Sigmoid colon (tissue), 7 donors: ENCODE results near the gene APOC3. TPM values are rescaled to one million over a fixed set of nuclear protein-coding genes. Genes with fewer than 3 reads are reported as not detected.

ENCODE experiments used
- DNase-seq: peaks from one replicate; pipeline ENCODE4 v3.0.0-alpha.2; 2019
- H3K27ac ChIP-seq, 4 donors: fragments of 200-600 bp; sonication (generic); one replicate each; pipeline ENCODE4 v1.5.1; 2016 to 2019; ENCODE audit warnings: mild to moderate bottlenecking in 1 of 4
- H3K27me3 ChIP-seq, 3 donors: fragments of 200-600 bp; sonication (generic); one replicate each; pipeline ENCODE4 v1.5.1; 2019; ENCODE audit warnings: mild to moderate bottlenecking in 1 of 3
- H3K36me3 ChIP-seq, 4 donors: fragments of 200-600 bp; sonication (generic); one replicate each; pipeline ENCODE4 v1.5.1; 2016 to 2019
- H3K4me1 ChIP-seq, 4 donors: fragments of 200-600 bp; sonication (generic); one replicate each; pipeline ENCODE4 v1.5.1; 2017 to 2019
- H3K4me3 ChIP-seq, 4 donors: fragments of 200-600 bp; sonication (generic); one replicate each; pipeline ENCODE4 v1.5.1; 2017 to 2019; ENCODE audit warnings: mild to moderate bottlenecking in 2 of 4, moderate library complexity in 1 of 4
- H3K9me3 ChIP-seq, 4 donors: fragments of 200-600 bp in 3 of 4; sonication (generic) in 3 of 4; one replicate each; pipeline versions ENCODE4 v1.5.1 to v1.6.1; 2013 to 2019
- CTCF ChIP-seq, 4 experiments: fragments of 450-650 bp in 3 of 4; fragments of 200-600 bp in 1 of 4; IDR thresholded peaks; one replicate each; pipeline ENCODE4 v1.5.1; 2016 to 2019; ENCODE audit warnings: antibody characterized with exemption in 4 of 4, mild to moderate bottlenecking in 3 of 4, moderate library complexity in 2 of 4
- EP300 ChIP-seq, 4 donors: sonication (generic); formaldehyde crosslinking; IDR thresholded peaks; one replicate each; pipeline ENCODE4 v1.6.1; 2017; ENCODE audit warnings: antibody characterized with exemption in 4 of 4
- POLR2A ChIP-seq, 2 donors: fragments of 450-650 bp; IDR thresholded peaks; one replicate each; pipeline ENCODE4 v1.6.1; 2016; ENCODE audit warnings: antibody characterized with exemption in 2 of 2, mild to moderate bottlenecking in 2 of 2, moderate library complexity in 2 of 2
- POLR2AphosphoS5 ChIP-seq, 4 donors: sonication (generic); formaldehyde crosslinking; IDR thresholded peaks; one replicate each; pipeline ENCODE4 v1.6.1; 2017; ENCODE audit warnings: antibody characterized with exemption in 4 of 4
- WGBS, 2 donors: extraction: QIAGEN DNeasy Blood & Tissue Kit; methylation state at CpG; one replicate each; pipeline ENCODE4 v1.1.7; 2013; 5-methylcytosine and 5-hydroxymethylcytosine counted together
- intact Hi-C: fragments of 100-400 bp; cut with DNase I; formaldehyde crosslinking; loops from one replicate; pipeline ENCODE4 v1.15.1; 2023
- polyA plus RNA-seq, 3 donors: library from polyadenylated mRNA; stranded (reverse); fragments of 200-250 nt; gene quantifications; one replicate each; pipeline ENCODE4 v1.2.3, GENCODE V29; 2013
- total RNA-seq, 4 donors: library from RNA; depleted of rRNA; stranded (reverse); fragments of >200 nt; gene quantifications; one replicate each; pipeline ENCODE4 v1.1.0, GENCODE V29; 2016
- donor health status: healthy with polysubstance abuse.
- donor health status: Bipolar disorder and iron deficiency.
- donor health status: healthy.

APOC3 gene
- total and polyA plus RNA-seq, 7 donors: 0.19 to 4.4 TPM; not detected in 5

GRCh38 chr11:116862185-116862584 is 32.5 kb downstream of the APOC3 start:
- H3K9me3 ChIP-seq: no peaks in the 10 kb centered on the region
- DNase-seq: no peak
- H3K4me3 ChIP-seq: no peak overlapping the region
- no peak overlapping the region for H3K27ac ChIP-seq
- WGBS, 2 donors: 89 to 94% methylated on average over 3 of the region's 3 CpGs
- H3K36me3 ChIP-seq: peaks cover 24 to 100% (median 69%) of the 10 kb centered on the region in 4 donors
- TF ChIP-seq CTCF (IDR thresholded peaks at IDR 0.05) (no peak), EP300 (IDR thresholded peaks at IDR 0.05) (no peak), POLR2A (IDR thresholded peaks at IDR 0.05) (no peak), POLR2AphosphoS5 (IDR thresholded peaks at IDR 0.05) (no peak)
- intact Hi-C loops: no loop called here
- no peaks in the 10 kb centered on the region for H3K27me3 ChIP-seq
- no peaks in the 10 kb centered on the region for H3K4me1 ChIP-seq

GRCh38 chr11:116862951-116863350 is 33.2 kb downstream of the APOC3 start:
- TF ChIP-seq POLR2A (IDR thresholded peaks at IDR 0.05) (no peak), CTCF (IDR thresholded peaks at IDR 0.05) (no peak), POLR2AphosphoS5 (IDR thresholded peaks at IDR 0.05) (no peak), EP300 (IDR thresholded peaks at IDR 0.05) (no peak)
- Histone ChIP-seq H3K27me3 (no peaks in the 10 kb centered on the region), H3K27ac (no peak overlapping the region), H3K36me3 (peaks cover 22 to 100% (median 70%) of the 10 kb centered on the region in 4 donors), H3K4me1 (no peaks in the 10 kb centered on the region), H3K4me3 (no peak overlapping the region), H3K9me3 (no peaks in the 10 kb centered on the region)
- intact Hi-C loops: no loop called here
- 94 to 97% methylated on average over 3 of the region's 3 CpGs for WGBS, 2 donors
- DNase-seq: no peak

- DNase-seq: no peak
- WGBS, 2 donors: 96% methylated on average over 5 of the region's 5 CpGs
- no peak for TF ChIP-seq POLR2A (IDR thresholded peaks at IDR 0.05)
- no peak for TF ChIP-seq EP300 (IDR thresholded peaks at IDR 0.05)
- no peak for TF ChIP-seq POLR2AphosphoS5 (IDR thresholded peaks at IDR 0.05)
- no peak for TF ChIP-seq CTCF (IDR thresholded peaks at IDR 0.05)
- Histone ChIP-seq H3K9me3 (no peaks in the 10 kb centered on the region), H3K4me1 (no peaks in the 10 kb centered on the region), H3K4me3 (no peak overlapping the region), H3K36me3 (peaks cover 21 to 100% (median 60%) of the 10 kb centered on the region in 4 donors), H3K27me3 (no peaks in the 10 kb centered on the region), H3K27ac (no peak overlapping the region)
- intact Hi-C loops: no loop called here
Measured at GRCh38 chr11:116864531-116864930, 34.8 kb downstream of the APOC3 start.

GRCh38 chr11:116865696-116866095 is 36.0 kb downstream of the APOC3 start:
- no peak overlapping the region for H3K27ac ChIP-seq
- intact Hi-C loops: no loop called here
- WGBS, 2 donors: 65 to 72% methylated on average over 1 of the region's 1 CpG
- TF ChIP-seq CTCF (IDR thresholded peaks at IDR 0.05) (no peak), POLR2A (IDR thresholded peaks at IDR 0.05) (no peak), POLR2AphosphoS5 (IDR thresholded peaks at IDR 0.05) (no peak), EP300 (IDR thresholded peaks at IDR 0.05) (no peak)
- H3K9me3 ChIP-seq: no peaks in the 10 kb centered on the region
- DNase-seq: no peak
- H3K4me3 ChIP-seq: no peak overlapping the region
- H3K36me3 ChIP-seq: peaks cover 26 to 100% (median 56%) of the 10 kb centered on the region in 4 donors
- H3K27me3 ChIP-seq: no peaks in the 10 kb centered on the region
- no peaks in the 10 kb centered on the region for H3K4me1 ChIP-seq

GRCh38 chr11:116866804-116867455 is 37.2 kb downstream of the APOC3 start:
- TF ChIP-seq EP300 (IDR thresholded peaks at IDR 0.05) (no peak), POLR2AphosphoS5 (IDR thresholded peaks at IDR 0.05) (no peak), POLR2A (IDR thresholded peaks at IDR 0.05) (no peak), CTCF (IDR thresholded peaks at IDR 0.05) (no peak)
- H3K4me1 ChIP-seq: no peaks in the 10 kb centered on the region
- peaks cover 26 to 100% (median 49%) of the 10 kb centered on the region in 4 donors for H3K36me3 ChIP-seq
- no peak overlapping the region for H3K4me3 ChIP-seq
- intact Hi-C loops: no loop called here
- no peaks in the 10 kb centered on the region for H3K9me3 ChIP-seq
- WGBS, 2 donors: 85 to 94% methylated on average over 6 of the region's 6 CpGs
- no peak for DNase-seq
- H3K27ac ChIP-seq: no peak overlapping the region
- no peaks in the 10 kb centered on the region for H3K27me3 ChIP-seq
